Mononuclear cell (primary cell): ENCODE results near the gene CITED4. TPM values are rescaled to one million over a fixed set of nuclear protein-coding genes. Genes with fewer than 3 reads are reported as not detected.
"Not testable (repeated sequence)": the region's sequence is repeated elsewhere in the genome, so short reads cannot be mapped to it uniquely, and the experiment has no call there.

Experiments
- H3K27me3 ChIP-seq: 2 replicates; pipeline ENCODE4 v1.6.0; 2011; ENCODE audit warnings: low read length, control low read depth; ENCODE audit not compliant: insufficient read depth
- H3K4me1 ChIP-seq: 2 replicates; pipeline ENCODE4 v1.5.1; 2011; ENCODE audit warnings: mild to moderate bottlenecking, low read length, control low read depth; ENCODE audit not compliant: insufficient read depth
- H3K4me3 ChIP-seq: 2 replicates; pipeline ENCODE4 v1.5.1; 2011; ENCODE audit warnings: mild to moderate bottlenecking, low read length, moderate library complexity
- H3K9me3 ChIP-seq: 2 replicates; pipeline ENCODE4 v1.5.1; 2011; ENCODE audit warnings: low read depth, mild to moderate bottlenecking, control low read depth, low read length
- total RNA-seq: library from RNA; depleted of rRNA; stranded (reverse); fragments of >200 nt; gene quantifications from one replicate; pipeline ENCODE4 v1.2.3, GENCODE V29; 2012

Gene CITED4
- total RNA-seq, 1 donor, result 14.4 TPM

GRCh38 chr1:40894858-40895257, 32.7 kb upstream of the CITED4 start:
- peaks cover 16% of the 10 kb centered on the region for H3K9me3 ChIP-seq
- peaks cover 39% of the 10 kb centered on the region for H3K4me1 ChIP-seq

DNA sequence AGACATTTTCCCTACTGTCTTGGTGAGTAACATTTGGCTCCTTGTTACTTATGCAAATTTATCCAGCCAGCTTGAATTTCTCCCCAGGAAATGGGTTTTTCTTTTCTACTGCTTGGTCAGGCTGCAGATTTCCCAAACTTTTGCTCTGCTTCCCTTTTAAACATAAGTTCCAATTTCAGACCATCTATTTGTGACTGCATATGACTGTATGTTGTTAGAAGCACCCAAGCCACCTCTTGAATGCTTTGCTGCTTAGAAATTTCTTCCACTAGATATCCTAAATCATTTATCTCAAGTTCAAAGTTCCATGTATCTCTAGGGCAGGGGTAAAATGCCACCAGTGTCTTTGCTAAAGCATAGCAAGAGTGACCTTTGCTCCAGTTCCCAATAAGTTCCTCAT, 32.3 kb upstream of the CITED4 start:
- peaks cover 39% of the 10 kb centered on the region for H3K4me1 ChIP-seq
- H3K9me3 ChIP-seq, result peaks cover 16% of the 10 kb centered on the region
- no peaks in the 10 kb centered on the region for H3K27me3 ChIP-seq
- H3K4me3 ChIP-seq, result no peak overlapping the region

More at GRCh38 chr1:40894858-40895257, 32.7 kb upstream of the CITED4 start:
- H3K27me3 ChIP-seq, H3K4me3 ChIP-seq: not testable (repeated sequence)

- Histone ChIP-seq H3K4me1 (peaks cover 34% of the 10 kb centered on the region), H3K27me3 (no peaks in the 10 kb centered on the region), H3K4me3 (no peak overlapping the region), H3K9me3 (peaks cover 16% of the 10 kb centered on the region)
These were observed 31.8 kb upstream of the CITED4 start for GRCh38 chr1:40893946-40894345.

- Histone ChIP-seq H3K27me3 (no peaks in the 10 kb centered on the region), H3K4me1 (peaks cover 29% of the 10 kb centered on the region), H3K4me3 (no peak overlapping the region), H3K9me3 (peaks cover 16% of the 10 kb centered on the region)
These were observed 30.2 kb upstream of the CITED4 start for GRCh38 chr1:40892354-40892753.

DNA sequence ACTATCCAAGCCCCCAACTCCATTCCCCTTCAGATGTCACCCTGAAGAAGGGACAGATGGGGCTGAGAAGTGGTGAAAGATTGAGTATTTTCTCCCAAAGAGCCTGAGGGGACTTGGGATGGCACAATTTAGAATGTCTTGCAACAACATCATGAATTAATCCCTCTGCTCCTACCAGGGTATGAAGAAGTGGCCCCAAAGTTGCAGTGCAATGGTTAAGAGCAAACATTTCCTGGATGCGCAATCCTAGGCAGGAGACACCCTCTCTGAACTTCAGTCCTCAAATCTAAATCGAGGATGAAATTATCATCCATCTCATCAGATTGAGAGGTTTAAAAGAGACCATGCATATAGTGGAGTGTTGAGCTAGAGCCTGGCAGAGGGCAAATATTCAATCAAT, 28.6 kb upstream of the CITED4 start:
- peaks cover 36% of the 10 kb centered on the region for H3K4me1 ChIP-seq
- no peaks in the 10 kb centered on the region for H3K27me3 ChIP-seq
- H3K9me3 ChIP-seq, result peaks cover 16% of the 10 kb centered on the region
- H3K4me3 ChIP-seq, result no peak overlapping the region

DNA sequence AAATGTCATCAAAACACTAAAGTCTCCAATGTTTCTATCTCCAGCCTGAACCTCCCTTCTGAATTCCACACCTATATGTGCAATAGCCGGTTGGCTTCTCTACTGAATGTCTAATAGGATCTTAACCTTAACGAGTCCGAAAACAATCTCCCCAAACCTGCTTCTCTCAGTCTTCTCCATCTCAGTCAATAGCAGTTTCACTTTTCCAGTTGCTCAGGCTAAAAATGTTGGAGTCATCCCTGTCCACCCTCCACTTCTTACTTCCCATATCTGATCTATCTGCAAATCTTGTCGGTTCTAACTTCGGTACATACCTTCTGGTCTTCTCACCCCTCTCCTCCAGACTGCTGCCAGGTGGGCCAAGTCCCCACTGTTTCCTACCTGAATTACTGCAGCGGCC, 25.5 kb upstream of the CITED4 start:
- peaks cover 19% of the 10 kb centered on the region for H3K27me3 ChIP-seq
- no peak overlapping the region for H3K4me3 ChIP-seq

DNA sequence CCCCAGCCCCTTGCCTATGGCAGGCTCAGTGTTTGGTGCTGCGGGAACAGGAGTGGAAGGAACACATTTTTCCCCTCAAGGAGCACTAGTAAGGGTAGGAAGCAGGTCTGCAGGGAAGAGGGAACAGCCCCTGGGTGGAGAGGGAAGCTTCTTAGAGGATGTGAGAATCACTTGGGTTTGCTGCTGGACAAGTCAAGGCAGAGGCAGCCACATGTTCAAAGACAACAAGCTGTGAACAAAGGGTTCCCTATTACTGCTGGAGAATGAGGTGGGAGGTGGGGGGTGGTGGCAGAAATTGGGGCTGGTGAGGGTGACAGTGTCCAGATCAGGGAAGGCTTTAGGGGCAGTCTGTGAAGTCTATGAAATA, 24.8 kb upstream of the CITED4 start:
- peaks cover 38% of the 10 kb centered on the region for H3K4me1 ChIP-seq

More for the DNA sequence above, 25.5 kb upstream of the CITED4 start:
- Histone ChIP-seq H3K4me1 (peaks cover 42% of the 10 kb centered on the region), H3K9me3 (no peaks in the 10 kb centered on the region)

GRCh38 chr1:40886318-40887011, 24.3 kb upstream of the CITED4 start:
- Histone ChIP-seq H3K27me3 (peaks cover 21% of the 10 kb centered on the region), H3K4me1 (peaks cover 32% of the 10 kb centered on the region), H3K9me3 (no peaks in the 10 kb centered on the region), H3K4me3 (no peak overlapping the region)

More for the DNA sequence above, 24.8 kb upstream of the CITED4 start:
- Histone ChIP-seq H3K9me3 (no peaks in the 10 kb centered on the region), H3K27me3 (peaks cover 21% of the 10 kb centered on the region), H3K4me3 (no peak overlapping the region)

GRCh38 chr1:40884055-40884795, 22.1 kb upstream of the CITED4 start:
- Histone ChIP-seq H3K4me1 (peaks cover 18% of the 10 kb centered on the region), H3K4me3 (no peak overlapping the region), H3K27me3 (peaks cover 21% of the 10 kb centered on the region), H3K9me3 (no peaks in the 10 kb centered on the region)

DNA sequence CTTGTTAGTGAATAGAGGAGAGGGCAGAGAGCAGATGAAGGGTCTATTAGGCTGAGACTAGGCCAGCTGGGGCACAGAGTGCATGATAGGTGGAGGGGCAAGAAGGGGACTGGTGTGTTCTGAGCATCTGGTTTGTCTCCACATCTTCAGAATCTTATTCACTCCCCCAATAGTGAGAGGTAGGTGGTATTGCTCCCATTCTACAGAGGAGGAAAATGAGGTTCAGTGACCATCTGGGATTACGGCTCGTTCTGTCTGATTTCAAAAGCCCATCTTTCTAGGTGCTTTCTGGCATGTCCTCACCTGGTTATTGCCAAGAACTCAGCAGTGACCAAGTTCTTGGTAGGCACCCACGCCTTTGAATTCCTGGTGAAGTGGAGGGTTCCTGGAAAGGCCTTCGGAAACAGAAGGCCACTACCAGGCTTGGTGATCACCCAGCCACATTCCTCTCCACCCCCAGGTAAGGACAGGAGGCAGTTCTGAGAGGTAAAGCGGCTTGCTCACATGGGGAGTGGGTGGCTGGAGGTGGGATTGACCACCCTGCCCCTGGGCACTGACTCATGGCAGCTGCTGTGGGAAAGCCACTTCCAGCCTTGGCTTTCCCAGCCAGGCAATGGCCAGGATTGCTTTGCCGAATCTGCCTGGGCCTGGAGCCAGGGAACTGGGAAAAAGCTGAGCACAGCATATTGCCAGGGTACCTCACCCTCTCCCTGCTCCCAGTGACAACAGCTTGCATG, 18.8 kb upstream of the CITED4 start:
- H3K9me3 ChIP-seq, result no peaks in the 10 kb centered on the region
- no peak overlapping the region for H3K4me3 ChIP-seq
- peaks cover 26% of the 10 kb centered on the region for H3K4me1 ChIP-seq
- H3K27me3 ChIP-seq, result peaks cover 21% of the 10 kb centered on the region

- peaks cover 39% of the 10 kb centered on the region for H3K4me1 ChIP-seq
- peaks cover 18% of the 10 kb centered on the region for H3K27me3 ChIP-seq
- H3K4me3 ChIP-seq, result no peak overlapping the region
- H3K9me3 ChIP-seq, result no peaks in the 10 kb centered on the region
These were observed 17.5 kb upstream of the CITED4 start for GRCh38 chr1:40879482-40880175.

DNA sequence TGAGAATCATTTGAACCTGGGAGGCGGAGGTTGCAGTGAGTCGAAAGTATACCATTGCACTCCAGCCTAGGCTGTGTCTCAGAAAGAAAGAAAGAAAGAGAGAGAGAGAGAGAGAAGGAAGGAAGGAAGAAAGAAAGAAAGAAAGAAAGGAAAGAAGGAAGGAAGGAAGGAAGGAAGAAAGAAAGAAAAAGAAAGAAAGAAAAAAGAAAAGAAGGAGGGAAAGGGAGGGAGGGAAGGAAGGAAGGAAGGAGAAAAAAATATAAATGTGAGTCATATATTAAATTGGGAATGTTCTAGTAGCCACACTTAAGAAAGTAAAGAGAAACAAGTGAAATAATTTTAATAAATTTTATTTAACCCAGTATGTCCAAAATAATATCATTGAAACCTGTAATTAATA, 16.7 kb upstream of the CITED4 start:
- H3K4me1 ChIP-seq, result peaks cover 35% of the 10 kb centered on the region
- H3K9me3 ChIP-seq, result no peaks in the 10 kb centered on the region
- H3K27me3 ChIP-seq, result peaks cover 13% of the 10 kb centered on the region
- H3K4me3 ChIP-seq, result no peak overlapping the region

DNA sequence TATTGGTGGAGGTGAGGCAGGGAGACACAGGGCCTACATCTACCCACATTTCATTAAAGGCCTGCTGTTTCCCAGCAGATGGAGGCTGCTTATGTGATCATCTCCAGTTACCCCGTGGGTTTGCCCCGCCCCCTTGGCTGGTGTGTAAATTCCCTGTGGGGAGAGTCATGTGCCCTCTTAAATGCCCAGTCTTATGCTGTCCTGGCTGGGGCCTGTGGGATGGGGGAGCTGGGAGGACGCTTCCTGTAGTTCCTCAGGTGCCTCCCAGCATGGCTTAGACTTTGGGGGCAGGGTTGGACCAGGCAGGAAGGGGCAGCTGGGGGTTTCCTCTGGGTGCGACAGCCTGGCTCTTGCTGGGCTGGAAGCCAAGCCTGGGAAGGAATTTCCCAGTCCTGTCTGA, 15.5 kb upstream of the CITED4 start:
- H3K4me3 ChIP-seq, result no peak overlapping the region
- peaks cover 2% of the 10 kb centered on the region for H3K27me3 ChIP-seq
- H3K9me3 ChIP-seq, result no peaks in the 10 kb centered on the region
- peaks cover 39% of the 10 kb centered on the region for H3K4me1 ChIP-seq

DNA sequence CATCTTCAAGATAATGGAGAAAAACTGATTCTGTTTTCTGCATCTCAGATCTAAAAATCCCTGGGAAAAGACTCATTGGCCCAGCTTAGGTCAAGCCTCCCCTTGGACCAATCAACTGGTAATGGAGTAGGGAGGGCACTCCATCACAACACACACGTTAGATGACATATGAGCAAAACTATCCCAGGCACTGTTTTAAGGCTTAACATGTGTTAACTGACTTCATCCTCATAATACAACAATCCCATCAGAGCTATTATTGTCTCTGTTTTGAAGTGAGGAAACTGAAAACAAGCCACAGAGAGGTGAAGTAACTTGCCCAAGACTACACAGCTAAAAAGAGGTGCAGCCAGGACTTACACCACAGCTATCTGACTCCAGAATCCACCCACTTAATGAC, 14.7 kb upstream of the CITED4 start:
- Histone ChIP-seq H3K4me1 (peaks cover 39% of the 10 kb centered on the region), H3K4me3 (no peak overlapping the region), H3K9me3 (no peaks in the 10 kb centered on the region), H3K27me3 (no peaks in the 10 kb centered on the region)

GRCh38 chr1:40876436-40876761, 14.2 kb upstream of the CITED4 start:
- Histone ChIP-seq H3K9me3 (no peaks in the 10 kb centered on the region), H3K4me1 (peaks cover 39% of the 10 kb centered on the region), H3K27me3 (no peaks in the 10 kb centered on the region), H3K4me3 (no peak overlapping the region)
